Stomach smooth muscle (tissue), 2 donors: ENCODE results near the gene SLC22A4.

Source experiments
- H3K27ac ChIP-seq: one replicate; pipeline ENCODE4 v1.7.0; 2013; ENCODE audit warnings: mild to moderate bottlenecking, low read length, inconsistent platforms
- H3K27me3 ChIP-seq, 2 donors: one replicate each; pipeline ENCODE4 v1.7.0; 2013; ENCODE audit warnings: low read length in 2 of 2; ENCODE audit not compliant: insufficient read depth in 2 of 2, control insufficient read depth in 1 of 2
- H3K36me3 ChIP-seq, 2 donors: one replicate each; pipeline ENCODE4 v1.7.0; 2013; ENCODE audit warnings: low read length in 2 of 2; ENCODE audit not compliant: control insufficient read depth in 2 of 2, insufficient read depth in 2 of 2
- H3K4me1 ChIP-seq: one replicate; pipeline ENCODE4 v1.7.0; 2013; ENCODE audit warnings: low read length; ENCODE audit not compliant: control insufficient read depth, insufficient read depth
- H3K4me3 ChIP-seq, 2 donors: one replicate each; pipeline ENCODE4 v1.7.0; 2013; ENCODE audit warnings: low read length in 2 of 2
- H3K9ac ChIP-seq, 2 donors: one replicate each; pipeline ENCODE4 v1.7.0; 2013; ENCODE audit warnings: low read length in 2 of 2, mild to moderate bottlenecking in 1 of 2
- H3K9me3 ChIP-seq, 2 donors: one replicate each; pipeline ENCODE4 v1.7.0; 2013; ENCODE audit warnings: low read length in 2 of 2; ENCODE audit not compliant: control insufficient read depth in 2 of 2
- donor health status: healthy.
- donor health status: Pancreatic carcinoma.

The SLC22A4 gene

DNA sequence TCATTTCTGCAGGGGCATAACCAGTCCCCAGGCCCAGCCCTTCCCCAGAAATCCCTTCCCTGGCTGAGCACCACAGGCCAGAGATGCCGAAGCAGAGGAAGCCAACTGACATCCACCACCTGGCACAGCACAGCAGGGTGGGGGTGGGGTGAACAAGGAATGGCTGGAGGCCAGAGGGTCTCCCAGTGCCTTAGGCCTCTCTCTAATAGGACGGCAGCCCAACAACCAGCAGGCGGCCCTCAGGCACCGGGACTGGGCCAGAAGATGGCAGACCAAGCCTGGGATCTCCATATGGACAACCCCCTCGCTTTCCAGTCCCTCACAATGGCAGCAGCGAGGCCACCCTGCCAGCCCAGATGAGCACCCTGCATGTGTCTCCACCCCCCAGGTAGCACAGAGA lies 23.5 kb upstream of the SLC22A4 start:
- no peaks in the 10 kb centered on the region for H3K27me3 ChIP-seq
- H3K4me3 ChIP-seq, result no peak overlapping the region
- H3K27ac ChIP-seq, result peak overlapping the region; percentile 55
- peaks cover 53% of the 10 kb centered on the region for H3K4me1 ChIP-seq
- no peak overlapping the region for H3K9ac ChIP-seq
- H3K9me3 ChIP-seq, result no peaks in the 10 kb centered on the region
- peaks cover 36 to 57% of the 10 kb centered on the region in 2 donors for H3K36me3 ChIP-seq

DNA sequence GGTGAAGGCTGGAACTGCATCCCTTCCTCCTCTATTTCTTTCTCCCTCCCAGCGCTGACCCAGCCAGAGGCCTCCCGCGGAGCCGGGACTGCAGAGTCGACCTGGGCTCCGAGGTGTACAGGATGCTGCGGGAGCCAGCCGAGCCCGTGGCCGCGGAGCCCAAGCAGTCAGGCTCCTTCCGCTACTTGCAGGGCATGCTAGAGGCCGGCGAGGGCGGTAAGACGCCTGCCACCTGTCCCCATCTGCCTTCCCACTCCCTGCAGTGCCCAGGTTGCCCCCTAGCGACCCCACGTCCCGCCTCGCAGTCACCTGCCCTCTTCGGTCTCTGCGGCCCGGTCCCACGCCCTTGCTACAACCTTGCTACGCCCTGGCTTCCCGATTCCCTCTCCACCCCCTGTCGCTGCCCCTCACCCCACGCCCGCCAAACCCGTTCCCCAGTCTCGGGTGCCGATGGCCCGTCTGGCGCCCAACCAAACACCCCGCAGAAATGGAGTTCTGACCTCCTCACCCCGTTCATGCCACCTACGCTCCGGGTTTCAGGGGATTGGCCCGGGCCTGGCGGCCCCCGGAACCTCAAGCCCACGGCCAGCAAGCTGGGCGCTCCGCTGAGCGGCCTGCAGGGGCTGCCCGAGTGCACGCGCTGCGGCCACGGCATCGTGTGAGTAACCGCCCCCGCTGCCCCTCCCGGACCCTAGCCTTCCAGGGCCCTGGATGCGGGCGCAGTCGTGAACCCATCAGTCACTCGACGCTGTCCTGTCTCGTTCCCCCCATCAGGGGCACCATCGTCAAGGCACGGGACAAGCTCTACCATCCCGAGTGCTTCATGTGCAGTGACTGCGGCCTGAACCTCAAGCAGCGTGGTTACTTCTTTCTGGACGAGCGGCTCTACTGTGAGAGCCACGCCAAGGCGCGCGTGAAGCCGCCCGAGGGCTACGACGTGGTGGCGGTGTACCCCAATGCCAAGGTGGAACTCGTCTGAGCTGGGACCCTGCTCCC lies 22.6 kb upstream of the SLC22A4 start:
- H3K36me3 ChIP-seq, result peaks cover 31 to 50% of the 10 kb centered on the region in 2 donors
- H3K4me1 ChIP-seq, result peaks cover 45% of the 10 kb centered on the region
- H3K27ac ChIP-seq, result no peak overlapping the region
- no peak overlapping the region for H3K4me3 ChIP-seq
- no peaks in the 10 kb centered on the region for H3K27me3 ChIP-seq
- H3K9me3 ChIP-seq, result no peaks in the 10 kb centered on the region
- H3K9ac ChIP-seq, result no peak overlapping the region

DNA sequence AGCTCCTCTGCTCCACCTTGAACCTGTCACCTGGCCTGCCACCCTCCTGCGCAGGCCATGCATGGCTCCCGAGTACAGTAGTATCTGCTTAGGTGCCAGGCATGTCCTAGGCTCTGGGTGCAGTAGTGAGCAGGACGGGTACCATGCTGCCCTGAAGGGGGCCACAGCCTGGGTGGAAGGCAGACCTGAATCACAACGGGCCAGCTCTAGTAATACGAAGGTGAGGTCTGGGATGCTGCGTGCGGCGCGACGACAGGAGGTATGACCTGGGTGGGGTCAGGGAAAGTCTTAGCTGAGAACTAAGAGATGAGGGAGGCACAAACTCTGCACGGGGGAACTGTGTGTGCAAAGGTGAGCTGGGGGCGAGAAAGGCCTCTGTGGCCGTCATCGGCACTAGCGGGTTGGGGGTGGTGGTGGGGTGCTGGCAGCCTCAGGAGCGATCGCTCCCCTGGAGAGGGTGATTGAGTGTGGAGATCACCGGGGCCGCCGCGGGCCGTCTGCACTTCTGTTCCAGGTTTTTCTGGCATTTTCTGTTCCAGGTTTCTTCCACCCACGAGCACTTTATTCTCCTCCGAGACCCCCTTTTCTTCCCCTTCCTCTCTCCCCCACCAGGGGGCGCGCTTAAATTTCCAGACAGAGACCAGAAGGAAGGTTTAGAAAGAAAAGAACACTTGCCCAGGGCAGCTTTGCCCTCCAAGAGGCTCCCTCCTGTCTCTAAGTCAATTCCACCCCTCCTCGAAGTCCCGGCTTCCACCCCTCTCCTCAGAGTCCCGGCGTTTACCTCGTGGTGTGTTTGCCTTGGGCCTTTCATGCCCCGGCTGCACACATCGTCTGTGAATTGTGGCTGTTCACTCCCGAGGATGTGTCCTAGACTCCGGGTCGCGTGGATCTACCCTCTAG lies 21.6 kb upstream of the SLC22A4 start:
- Histone ChIP-seq H3K9ac (no peak overlapping the region), H3K36me3 (peaks cover 20 to 40% of the 10 kb centered on the region in 2 donors), H3K27ac (peak overlapping the region; percentile 53), H3K4me1 (peaks cover 37% of the 10 kb centered on the region), H3K27me3 (no peaks in the 10 kb centered on the region), H3K9me3 (no peaks in the 10 kb centered on the region), H3K4me3 (no peak overlapping the region)

GRCh38 chr5:132273631-132274030 lies 20.6 kb upstream of the SLC22A4 start:
- Histone ChIP-seq H3K4me1 (peaks cover 26% of the 10 kb centered on the region), H3K27ac (peak overlapping the region; percentile 53), H3K9ac (no peak overlapping the region), H3K4me3 (no peak overlapping the region), H3K9me3 (no peaks in the 10 kb centered on the region), H3K36me3 (peaks cover 18 to 29% of the 10 kb centered on the region in 2 donors), H3K27me3 (no peaks in the 10 kb centered on the region)

- H3K9ac ChIP-seq, result no peak overlapping the region
- peaks cover 22% of the 10 kb centered on the region for H3K4me1 ChIP-seq
- H3K9me3 ChIP-seq, result no peaks in the 10 kb centered on the region
- peaks cover 18 to 25% of the 10 kb centered on the region in 2 donors for H3K36me3 ChIP-seq
- H3K4me3 ChIP-seq, result no peak overlapping the region
- peak overlapping the region; percentile 37 for H3K27ac ChIP-seq
- no peaks in the 10 kb centered on the region for H3K27me3 ChIP-seq
Measured at GRCh38 chr5:132274050-132274792, 20.0 kb upstream of the SLC22A4 start.

GRCh38 chr5:132275367-132276220 lies 18.6 kb upstream of the SLC22A4 start:
- no peak overlapping the region for H3K27ac ChIP-seq
- no peaks in the 10 kb centered on the region for H3K9me3 ChIP-seq
- peaks cover 12% of the 10 kb centered on the region for H3K4me1 ChIP-seq
- no peaks in the 10 kb centered on the region for H3K27me3 ChIP-seq
- no peak overlapping the region for H3K4me3 ChIP-seq
- H3K36me3 ChIP-seq, result peaks cover 11 to 14% of the 10 kb centered on the region in 2 donors
- no peak overlapping the region for H3K9ac ChIP-seq

DNA sequence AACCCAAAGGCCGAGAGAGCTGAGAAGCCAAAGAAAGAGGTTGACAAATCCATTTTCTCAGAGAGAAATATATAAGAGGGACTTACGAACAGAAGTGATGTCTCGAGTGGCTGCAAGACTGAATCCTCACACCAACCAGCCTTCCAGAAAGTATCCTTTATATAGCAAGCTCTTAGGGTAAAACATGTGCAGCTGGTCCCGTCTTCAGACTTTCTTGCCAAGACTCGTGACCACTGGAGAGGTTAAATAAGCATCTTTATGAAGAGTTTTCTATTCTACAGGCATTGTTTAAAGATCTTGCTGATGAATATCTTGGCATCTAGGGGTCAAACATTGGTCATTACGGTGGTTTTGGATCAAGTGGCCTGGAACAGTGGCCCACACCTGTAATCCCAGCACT lies 16.9 kb upstream of the SLC22A4 start:
- peaks cover 8% of the 10 kb centered on the region for H3K4me1 ChIP-seq
- peaks cover under 1 to 5% of the 10 kb centered on the region in 2 donors for H3K36me3 ChIP-seq
- no peak overlapping the region for H3K4me3 ChIP-seq
- H3K27ac ChIP-seq, result no peak overlapping the region
- H3K9me3 ChIP-seq, result no peaks in the 10 kb centered on the region
- H3K27me3 ChIP-seq, result no peaks in the 10 kb centered on the region
- H3K9ac ChIP-seq, result no peak overlapping the region

- Histone ChIP-seq H3K27ac (no peak overlapping the region), H3K27me3 (no peaks in the 10 kb centered on the region), H3K36me3 (peaks cover 0 to under 1% of the 10 kb centered on the region in 2 donors), H3K4me1 (no peaks in the 10 kb centered on the region), H3K4me3 (no peak overlapping the region), H3K9ac (no peak overlapping the region), H3K9me3 (no peaks in the 10 kb centered on the region)
Measured at GRCh38 chr5:132277971-132278853, 16.0 kb upstream of the SLC22A4 start.

DNA sequence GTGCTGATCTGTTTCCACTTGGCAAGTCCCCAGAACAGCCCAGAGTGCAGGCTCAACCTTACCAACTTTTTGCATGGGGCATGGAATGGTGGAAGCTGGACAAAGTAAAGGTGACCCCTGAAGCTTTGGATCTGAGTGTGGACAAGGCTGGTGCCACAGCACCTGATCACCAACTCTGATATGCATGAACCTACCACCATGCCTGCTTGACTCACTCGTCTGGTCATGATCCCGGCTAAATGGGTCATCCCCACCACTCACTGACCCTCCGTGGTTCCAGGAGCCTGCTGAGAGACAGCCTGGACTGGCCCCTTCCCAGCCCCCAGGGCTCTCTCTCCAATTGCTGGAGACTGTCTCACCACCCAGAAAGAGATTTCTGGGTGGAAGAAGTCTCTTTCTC lies 14.4 kb upstream of the SLC22A4 start:
- Histone ChIP-seq H3K27ac (no peak overlapping the region), H3K4me1 (no peaks in the 10 kb centered on the region), H3K4me3 (no peak overlapping the region), H3K36me3 (no peaks in the 10 kb centered on the region), H3K9me3 (no peaks in the 10 kb centered on the region), H3K27me3 (no peaks in the 10 kb centered on the region), H3K9ac (no peak overlapping the region)
